ENCODE measurements around the gene C1orf210.

DNA sequence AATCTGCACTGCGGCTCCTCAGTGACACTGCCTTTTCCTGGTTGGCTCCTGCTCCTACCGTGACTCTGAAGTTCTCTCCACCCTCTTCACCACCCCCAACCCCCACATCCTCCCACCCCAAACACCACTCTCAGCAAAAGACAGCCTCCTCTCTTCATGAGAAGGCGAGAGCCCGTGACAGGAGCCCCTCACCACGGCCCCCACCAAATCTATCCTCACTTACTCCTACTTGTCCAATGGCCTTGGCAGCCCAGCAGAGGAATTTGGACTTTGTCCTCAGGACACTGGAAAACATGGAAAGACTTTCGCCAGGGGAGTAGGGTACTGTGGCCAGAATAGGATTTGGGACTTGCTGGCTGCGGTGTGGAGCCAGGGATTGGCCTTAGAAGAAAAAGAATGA lies 8.7 kb downstream of the C1orf210 start:
- TF ChIP-seq CTCF (IDR thresholded peaks at IDR 0.05) (no peak), POLR2A (IDR thresholded peaks at IDR 0.05) (no peak)
